ENCODE data around the gene MAPKAP1.

DNA sequence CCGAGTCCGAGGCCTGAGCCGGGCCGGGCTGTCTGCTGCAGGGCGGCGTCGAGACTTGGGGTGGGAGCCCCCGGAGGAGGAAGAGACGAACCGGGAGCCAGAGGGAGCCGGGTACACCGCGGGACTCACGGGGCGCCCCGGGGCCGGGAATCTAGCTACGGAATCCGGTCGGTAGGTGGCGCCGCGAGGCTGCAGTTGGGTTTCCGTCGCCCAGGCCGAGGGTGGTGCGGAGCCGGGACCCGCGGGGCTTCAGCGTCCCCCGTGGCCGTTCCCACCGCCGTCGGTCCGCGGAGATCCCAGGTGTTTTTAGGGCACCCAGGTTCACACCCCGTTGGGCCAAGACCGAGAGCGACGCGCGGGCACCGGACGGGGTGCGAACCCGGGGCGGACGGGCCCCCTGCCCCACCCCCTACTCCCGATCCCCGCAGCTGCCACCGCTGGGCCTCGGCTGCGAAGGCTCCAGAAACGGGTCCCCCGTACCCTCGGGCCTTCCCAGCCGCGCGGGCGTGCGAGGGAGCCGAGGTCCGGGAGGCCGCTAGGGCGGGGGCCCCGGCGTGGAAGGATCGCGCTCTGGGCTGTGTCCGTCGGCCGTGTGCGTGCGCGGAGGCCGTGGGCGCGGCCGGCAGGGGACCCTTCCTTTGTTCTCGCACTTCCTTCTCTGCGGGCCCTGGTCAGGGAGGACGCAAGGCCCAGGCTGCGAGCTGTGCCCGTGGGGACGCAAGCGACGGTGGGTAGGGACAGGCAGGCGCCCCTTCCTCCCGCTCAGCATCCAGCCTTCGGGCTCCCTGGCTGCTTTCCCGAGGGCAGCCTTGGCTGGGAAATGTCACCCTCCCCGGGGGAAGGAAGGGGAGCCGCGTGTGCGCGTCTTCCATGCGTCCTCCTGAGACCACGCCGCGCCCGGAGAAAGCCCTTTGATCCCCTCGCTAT, 298.8 kb downstream of the MAPKAP1 start:
- TF ChIP-seq GATA2 (IDR thresholded peaks at IDR 0.05; ENCODE audit: low read depth, low read length) (no peak; the same call in 1 of the 2 replicates), GATA3 (IDR thresholded peaks at IDR 0.05; ENCODE audit: low read depth, low read length) (no peak)

Measured in SH-SY5Y (cell line).